Measurements from ENCODE around the gene FAF1. TPM values are rescaled to one million over a fixed set of nuclear protein-coding genes. Genes with fewer than 3 reads are reported as not detected.

The FAF1 gene
- total and polyA plus RNA-seq, 4 donors, result 27.2 to 51.6 (median 37.1) TPM

GRCh38 chr1:50548243-50548642 lies 411.8 kb downstream of the FAF1 start:
- ATAC-seq (ENCODE audit: insufficient read depth, low FRiP score) (no peak), DNase-seq (no peak)
- H3K4me3 ChIP-seq, result no peak overlapping the region
- H3K36me3 ChIP-seq (ENCODE audit: control insufficient read depth in 4 of 4, insufficient read depth in 4 of 4, low read length in 4 of 4), result no peaks in the 10 kb centered on the region
- WGBS, 2 donors, result 94 to 100% methylated on average over 1 of the region's 1 CpG
- H3K9me3 ChIP-seq (ENCODE audit: control insufficient read depth in 4 of 4, insufficient read depth in 3 of 4, low read length in 3 of 4), result no peaks in the 10 kb centered on the region
- no peaks in the 10 kb centered on the region for H3K27me3 ChIP-seq (ENCODE audit: control insufficient read depth in 3 of 3, insufficient read depth in 3 of 3, low read length in 2 of 3)
- H3K27ac ChIP-seq (ENCODE audit: low read depth in 1 of 2, low read length in 1 of 2), result no peak overlapping the region
- no peak overlapping the region for H3K9ac ChIP-seq (ENCODE audit: insufficient read depth in 1 of 2, low read length in 2 of 2)
- H3K4me1 ChIP-seq (ENCODE audit: control insufficient read depth in 5 of 5, insufficient read depth in 5 of 5, low read length in 5 of 5), result no peaks in the 10 kb centered on the region
- TF ChIP-seq CTCF (IDR thresholded peaks at IDR 0.05; ENCODE audit: control extremely low read depth, extremely low read depth), result no peak

- Histone ChIP-seq H3K4me3 (no peak overlapping the region), H3K9ac (ENCODE audit: insufficient read depth in 1 of 2, low read length in 2 of 2) (no peak overlapping the region), H3K4me1 (ENCODE audit: control insufficient read depth in 5 of 5, insufficient read depth in 5 of 5, low read length in 5 of 5) (no peaks in the 10 kb centered on the region), H3K27ac (ENCODE audit: low read depth in 1 of 2, low read length in 1 of 2) (no peak overlapping the region), H3K9me3 (ENCODE audit: control insufficient read depth in 4 of 4, insufficient read depth in 3 of 4, low read length in 3 of 4) (no peaks in the 10 kb centered on the region), H3K27me3 (ENCODE audit: control insufficient read depth in 3 of 3, insufficient read depth in 3 of 3, low read length in 2 of 3) (no peaks in the 10 kb centered on the region), H3K36me3 (ENCODE audit: control insufficient read depth in 4 of 4, insufficient read depth in 4 of 4, low read length in 4 of 4) (peaks cover 0 to 3% (median 0%) of the 10 kb centered on the region in 4 donors)
- ATAC-seq (ENCODE audit: insufficient read depth, low FRiP score), result no peak
- DNase-seq, result no peak
- no peak for TF ChIP-seq CTCF (IDR thresholded peaks at IDR 0.05; ENCODE audit: control extremely low read depth, extremely low read depth)
These were observed 417.7 kb downstream of the FAF1 start for GRCh38 chr1:50542362-50542761.

GRCh38 chr1:50538476-50538875 lies 421.6 kb downstream of the FAF1 start:
- no peak for ATAC-seq (ENCODE audit: insufficient read depth, low FRiP score)
- DNase-seq, result no peak
- 89 to 96% methylated on average over 1 of the region's 1 CpG for WGBS, 2 donors
- H3K9me3 ChIP-seq (ENCODE audit: control insufficient read depth in 4 of 4, insufficient read depth in 3 of 4, low read length in 3 of 4), result no peaks in the 10 kb centered on the region
- no peaks in the 10 kb centered on the region for H3K27me3 ChIP-seq (ENCODE audit: control insufficient read depth in 3 of 3, insufficient read depth in 3 of 3, low read length in 2 of 3)
- H3K9ac ChIP-seq (ENCODE audit: insufficient read depth in 1 of 2, low read length in 2 of 2), result no peak overlapping the region
- H3K4me1 ChIP-seq (ENCODE audit: control insufficient read depth in 5 of 5, insufficient read depth in 5 of 5, low read length in 5 of 5), result no peaks in the 10 kb centered on the region
- no peak for TF ChIP-seq CTCF (IDR thresholded peaks at IDR 0.05; ENCODE audit: control extremely low read depth, extremely low read depth)
- H3K4me3 ChIP-seq, result no peak overlapping the region
- peaks cover 0 to 5% (median under 1%) of the 10 kb centered on the region in 4 donors for H3K36me3 ChIP-seq (ENCODE audit: control insufficient read depth in 4 of 4, insufficient read depth in 4 of 4, low read length in 4 of 4)
- H3K27ac ChIP-seq (ENCODE audit: low read depth in 1 of 2, low read length in 1 of 2), result no peak overlapping the region

GRCh38 chr1:50531601-50532000 lies 428.5 kb downstream of the FAF1 start:
- H3K36me3 ChIP-seq (ENCODE audit: control insufficient read depth in 4 of 4, insufficient read depth in 4 of 4, low read length in 4 of 4), result peaks cover 0 to 6% (median 1%) of the 10 kb centered on the region in 4 donors
- H3K27me3 ChIP-seq (ENCODE audit: control insufficient read depth in 3 of 3, insufficient read depth in 3 of 3, low read length in 2 of 3), result no peaks in the 10 kb centered on the region
- 91 to 95% methylated on average over 1 of the region's 1 CpG for WGBS, 2 donors
- H3K27ac ChIP-seq (ENCODE audit: low read depth in 1 of 2, low read length in 1 of 2), result no peak overlapping the region
- H3K4me3 ChIP-seq, result no peak overlapping the region
- no peak for TF ChIP-seq CTCF (IDR thresholded peaks at IDR 0.05; ENCODE audit: control extremely low read depth, extremely low read depth)
- H3K9ac ChIP-seq (ENCODE audit: insufficient read depth in 1 of 2, low read length in 2 of 2), result no peak overlapping the region
- H3K9me3 ChIP-seq (ENCODE audit: control insufficient read depth in 4 of 4, insufficient read depth in 3 of 4, low read length in 3 of 4), result no peaks in the 10 kb centered on the region
- ATAC-seq (ENCODE audit: insufficient read depth, low FRiP score) (no peak), DNase-seq (no peak)
- H3K4me1 ChIP-seq (ENCODE audit: control insufficient read depth in 5 of 5, insufficient read depth in 5 of 5, low read length in 5 of 5), result no peaks in the 10 kb centered on the region
